Measurements from ENCODE around the gene STARD8.
"Not testable (repeated sequence)": the region's sequence is repeated elsewhere in the genome, so short reads cannot be mapped to it uniquely, and the experiment has no call there.

STARD8 gene, protein sequence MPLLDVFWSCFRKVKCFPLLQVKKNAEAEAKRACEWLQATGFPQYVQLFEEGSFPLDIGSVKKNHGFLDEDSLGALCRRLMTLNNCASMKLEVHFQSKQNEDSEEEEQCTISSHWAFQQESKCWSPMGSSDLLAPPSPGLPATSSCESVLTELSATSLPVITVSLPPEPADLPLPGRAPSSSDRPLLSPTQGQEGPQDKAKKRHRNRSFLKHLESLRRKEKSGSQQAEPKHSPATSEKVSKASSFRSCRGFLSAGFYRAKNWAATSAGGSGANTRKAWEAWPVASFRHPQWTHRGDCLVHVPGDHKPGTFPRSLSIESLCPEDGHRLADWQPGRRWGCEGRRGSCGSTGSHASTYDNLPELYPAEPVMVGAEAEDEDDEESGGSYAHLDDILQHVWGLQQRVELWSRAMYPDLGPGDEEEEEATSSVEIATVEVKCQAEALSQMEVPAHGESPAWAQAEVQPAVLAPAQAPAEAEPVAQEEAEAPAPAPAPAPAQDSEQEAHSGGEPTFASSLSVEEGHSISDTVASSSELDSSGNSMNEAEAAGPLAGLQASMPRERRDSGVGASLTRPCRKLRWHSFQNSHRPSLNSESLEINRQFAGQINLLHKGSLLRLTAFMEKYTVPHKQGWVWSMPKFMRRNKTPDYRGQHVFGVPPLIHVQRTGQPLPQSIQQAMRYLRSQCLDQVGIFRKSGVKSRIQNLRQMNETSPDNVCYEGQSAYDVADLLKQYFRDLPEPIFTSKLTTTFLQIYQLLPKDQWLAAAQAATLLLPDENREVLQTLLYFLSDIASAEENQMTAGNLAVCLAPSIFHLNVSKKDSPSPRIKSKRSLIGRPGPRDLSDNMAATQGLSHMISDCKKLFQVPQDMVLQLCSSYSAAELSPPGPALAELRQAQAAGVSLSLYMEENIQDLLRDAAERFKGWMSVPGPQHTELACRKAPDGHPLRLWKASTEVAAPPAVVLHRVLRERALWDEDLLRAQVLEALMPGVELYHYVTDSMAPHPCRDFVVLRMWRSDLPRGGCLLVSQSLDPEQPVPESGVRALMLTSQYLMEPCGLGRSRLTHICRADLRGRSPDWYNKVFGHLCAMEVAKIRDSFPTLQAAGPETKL

GRCh38 chrX:68647156-68647957, at the start of gene STARD8:
STARD8 (plus strand) TSS chrX:68647666; CDS start chrX:68647883, 217 bp downstream.
- DNase-seq = no peak

DNA sequence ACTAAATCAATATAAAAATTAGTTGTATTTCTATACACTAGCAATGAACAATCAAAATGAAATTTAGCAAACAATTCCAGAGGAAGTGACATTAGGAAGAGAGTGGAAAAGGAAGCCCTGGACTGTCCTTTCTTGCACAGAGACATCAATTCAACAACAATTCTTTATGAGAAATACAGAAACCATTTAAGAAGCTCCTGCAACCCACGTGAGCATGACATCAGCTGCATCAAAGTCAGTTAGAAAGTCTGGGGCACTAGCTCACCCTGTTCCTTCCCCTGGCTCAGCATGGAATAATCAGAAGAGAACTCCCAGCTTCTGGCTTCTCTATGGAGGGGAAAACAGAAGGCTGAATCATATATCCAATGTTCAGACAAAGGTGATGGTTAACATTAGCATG, 48.6 kb upstream of the STARD8 start:
- no peak for DNase-seq

DNA sequence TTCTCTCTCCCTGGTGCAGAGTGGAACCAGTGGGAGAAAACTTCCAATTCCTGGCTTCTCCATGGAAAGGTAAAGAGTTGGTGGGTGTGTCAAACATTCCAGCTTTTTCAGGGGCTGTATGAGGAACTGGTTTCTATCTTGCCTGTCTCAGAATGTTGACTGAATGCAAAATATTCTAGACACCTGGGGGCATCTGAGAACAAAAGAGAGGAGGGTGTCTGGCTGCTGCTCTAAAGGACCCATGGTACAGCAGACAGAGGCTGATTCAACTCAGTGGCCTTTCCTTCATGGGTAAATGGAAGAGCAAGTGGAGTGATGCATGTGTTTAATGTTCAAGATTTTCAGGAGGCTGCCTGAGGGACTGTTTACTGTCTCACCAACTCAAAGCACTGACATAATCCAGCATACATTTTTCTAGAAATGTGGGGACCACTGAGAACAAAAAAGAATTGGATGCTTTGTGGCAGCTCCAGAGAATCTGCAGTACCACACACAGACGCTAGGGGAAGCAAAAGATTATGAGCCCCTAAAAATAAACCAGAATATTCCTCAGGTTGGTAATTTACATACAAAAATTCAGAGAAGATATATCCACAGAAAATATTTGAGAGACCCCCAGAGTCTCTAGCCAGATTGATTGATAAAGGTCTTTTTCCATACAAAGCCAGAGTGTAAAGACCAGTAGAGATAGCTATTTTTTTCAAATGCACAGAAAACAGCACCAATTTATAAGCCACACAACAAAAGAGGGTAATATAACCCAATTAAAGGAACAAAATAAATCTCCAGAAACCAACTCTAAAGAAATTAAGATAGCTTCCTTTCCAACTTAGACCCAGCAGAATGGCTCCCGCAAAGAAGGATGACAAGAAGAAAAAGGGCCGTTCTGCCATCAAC, 48.0 kb upstream of the STARD8 start:
- no peak for DNase-seq

DNA sequence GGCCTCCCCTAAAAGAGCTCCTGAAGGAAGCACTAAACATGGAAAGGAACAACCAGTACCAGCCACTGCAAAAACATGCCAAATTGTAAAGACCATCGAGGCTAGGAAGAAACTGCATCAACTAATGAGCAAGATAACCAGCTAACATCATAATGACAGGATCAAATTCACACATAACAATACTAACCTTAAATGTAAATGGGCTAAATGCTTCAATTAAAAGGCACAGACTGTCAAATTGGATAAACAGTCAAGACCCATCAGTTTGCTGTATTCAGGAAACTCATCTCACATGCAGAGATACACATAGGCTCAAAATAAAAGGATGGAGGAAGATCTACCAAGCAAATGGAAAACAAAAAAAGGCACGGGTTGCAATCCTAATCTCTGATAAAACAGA, 43.2 kb upstream of the STARD8 start:
- DNase-seq = not testable (repeated sequence)

GRCh38 chrX:68614733-68615132, 32.7 kb upstream of the STARD8 start:
- DNase-seq = not testable (repeated sequence)

GRCh38 chrX:68627986-68628385, 19.5 kb upstream of the STARD8 start:
- no peak for DNase-seq

GRCh38 chrX:68629936-68630335, 17.5 kb upstream of the STARD8 start:
- DNase-seq = not testable (repeated sequence)

DNA sequence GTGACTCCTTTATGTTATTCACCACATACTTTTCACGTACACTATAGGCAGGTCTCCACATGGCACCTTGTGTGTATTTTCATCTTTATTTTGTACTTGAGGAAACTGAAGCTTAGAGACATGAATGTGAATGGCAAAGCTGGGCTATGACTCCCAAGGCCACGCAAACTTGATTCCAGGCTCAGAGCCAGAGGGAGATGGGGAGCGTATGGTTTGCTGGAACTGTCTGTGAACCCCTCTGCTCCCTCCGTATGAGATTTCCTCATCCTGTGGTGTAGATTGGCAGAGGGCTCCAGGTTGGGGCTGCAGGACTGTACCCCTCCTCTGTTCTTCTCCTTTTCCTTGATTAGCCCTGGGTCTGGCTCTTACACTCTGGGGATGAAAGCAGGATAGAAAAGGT, 16.1 kb upstream of the STARD8 start:
- DNase-seq = no peak

- DNase-seq = no peak
Observed at GRCh38 chrX:68632491-68632890, 15.0 kb upstream of the STARD8 start.

GRCh38 chrX:68633981-68634380, 13.5 kb upstream of the STARD8 start:
- DNase-seq = no peak

- no peak for DNase-seq
Observed at GRCh38 chrX:68634649-68635227, 12.7 kb upstream of the STARD8 start.

- DNase-seq = no peak
Observed at GRCh38 chrX:68640661-68641060, 6.8 kb upstream of the STARD8 start.

DNA sequence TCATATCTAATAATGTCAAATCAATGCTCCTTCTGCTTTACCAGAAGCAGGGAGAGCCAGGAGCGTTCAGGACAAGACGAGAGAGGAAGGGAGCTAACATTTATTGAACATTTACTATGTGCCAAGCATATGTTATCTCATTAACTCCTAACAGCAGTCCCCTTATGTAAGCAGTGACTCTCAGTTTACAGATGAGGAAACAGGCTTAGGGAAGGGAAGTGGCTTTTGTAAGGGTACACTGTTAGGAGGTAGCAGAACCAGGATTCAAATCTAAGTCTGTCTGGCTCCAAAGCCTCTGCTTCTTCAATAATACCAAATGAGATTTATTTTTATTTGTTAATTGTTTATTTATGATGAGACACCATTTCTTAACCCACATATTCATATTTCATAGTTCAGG, 2.6 kb upstream of the STARD8 start:
- no peak for DNase-seq

DNA sequence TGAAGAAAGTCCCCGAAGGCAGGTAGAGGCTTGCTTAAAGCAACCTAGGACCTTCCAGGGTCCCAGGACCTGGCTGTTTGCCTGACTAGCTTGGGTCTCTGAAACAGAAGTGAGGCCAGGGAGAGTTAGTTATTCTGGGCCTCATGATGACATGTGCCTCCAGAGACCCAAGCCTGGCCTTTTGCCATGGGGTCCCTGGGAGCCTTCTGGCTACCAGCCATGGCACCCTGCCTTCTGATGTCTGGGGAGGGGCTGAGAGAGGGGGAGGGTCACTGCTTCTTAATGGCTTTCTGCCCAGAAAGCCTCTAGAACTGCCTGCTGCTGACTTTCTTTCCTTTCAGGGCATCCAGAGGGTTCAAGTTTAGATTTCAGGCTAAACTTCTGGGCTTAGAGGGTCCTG, 1.0 kb upstream of the STARD8 start:
- DNase-seq = no peak

- DNase-seq = no peak
Observed at GRCh38 chrX:68648960-68649359, 1.5 kb downstream of the STARD8 start.

DNA sequence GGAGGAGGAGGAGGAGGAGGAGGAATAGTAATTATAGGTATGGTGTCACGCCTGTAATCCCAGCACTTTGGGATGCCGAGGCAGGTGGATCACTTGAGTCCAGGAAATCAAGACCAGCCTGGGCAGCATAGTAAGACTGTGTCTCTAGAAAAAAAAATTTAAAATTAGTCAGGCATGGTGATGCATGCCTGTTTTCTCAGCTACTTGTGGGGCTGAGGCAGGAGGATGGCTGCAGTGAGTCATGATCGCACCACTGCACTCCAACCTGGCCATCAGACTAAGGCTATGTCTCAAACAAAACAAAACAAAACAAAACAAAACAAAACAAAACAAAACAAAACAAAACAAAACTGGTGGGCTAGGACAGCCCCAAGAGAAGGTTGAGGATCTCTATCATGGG, 3.0 kb downstream of the STARD8 start:
- DNase-seq = no peak

DNA sequence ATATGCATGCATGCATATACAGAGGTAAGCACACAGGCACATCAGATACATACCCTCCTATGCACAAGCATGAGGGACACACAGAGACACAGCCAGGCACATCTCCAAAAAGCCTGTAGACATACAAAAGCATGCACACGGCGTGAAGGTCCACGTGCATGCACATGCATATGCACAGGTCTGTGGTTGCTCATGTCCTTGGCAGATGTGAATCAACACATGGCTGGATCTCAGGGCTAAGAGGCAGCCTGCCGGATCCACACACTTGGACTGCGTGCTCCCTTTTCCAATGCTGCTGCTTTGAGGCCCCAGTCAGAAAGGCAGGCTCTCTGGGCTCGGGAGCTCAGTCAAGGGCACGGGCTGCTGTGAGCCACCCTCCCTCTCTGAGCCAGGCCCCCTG, 3.6 kb downstream of the STARD8 start:
- no peak for DNase-seq

GRCh38 chrX:68652326-68653170, 5.1 kb downstream of the STARD8 start:
- DNase-seq = no peak

DNA sequence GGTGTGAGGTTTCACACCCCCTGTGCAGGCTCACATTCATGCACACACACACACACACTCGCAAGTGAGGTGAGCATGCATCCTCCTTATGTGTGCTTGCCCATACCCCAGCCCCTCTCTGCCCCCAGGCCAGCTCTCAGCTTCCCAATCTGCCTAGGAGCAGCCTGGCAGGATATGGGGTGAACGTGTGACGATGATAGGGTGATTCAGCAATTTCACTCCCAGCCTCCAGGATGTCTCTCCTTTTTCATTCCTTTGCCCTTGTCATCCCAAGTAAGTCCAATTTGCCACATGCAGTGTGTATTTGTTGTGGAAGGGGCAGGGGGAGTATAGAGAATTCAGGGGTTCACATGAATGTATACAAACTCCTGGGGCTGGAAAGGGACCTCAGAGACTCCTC, 7.2 kb downstream of the STARD8 start:
- no peak for DNase-seq

DNA sequence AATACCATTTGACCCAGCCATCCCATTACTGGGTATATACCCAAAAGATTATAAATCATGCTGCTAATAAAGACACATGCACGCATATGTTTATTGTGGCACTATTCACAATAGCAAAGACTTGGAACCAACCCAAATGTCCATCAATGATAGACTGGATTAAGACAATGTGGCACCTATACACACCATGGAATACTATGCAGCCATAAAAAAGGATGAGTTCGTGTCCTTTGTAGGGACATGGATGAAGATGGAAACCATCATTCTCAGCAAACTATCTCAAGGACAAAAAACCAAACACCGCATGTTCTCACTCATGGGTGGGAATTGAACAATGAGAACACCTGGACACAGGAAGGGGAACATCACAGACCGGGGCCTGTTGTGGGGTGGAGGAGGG, 9.0 kb downstream of the STARD8 start:
- not testable (repeated sequence) for DNase-seq
